ENCODE data around the gene ERICH2. TPM values are rescaled to one million over a fixed set of nuclear protein-coding genes. Genes with fewer than 3 reads are reported as not detected.
"Not testable (repeated sequence)": the region's sequence is repeated elsewhere in the genome, so short reads cannot be mapped to it uniquely, and the experiment has no call there.

ERICH2 gene, protein sequence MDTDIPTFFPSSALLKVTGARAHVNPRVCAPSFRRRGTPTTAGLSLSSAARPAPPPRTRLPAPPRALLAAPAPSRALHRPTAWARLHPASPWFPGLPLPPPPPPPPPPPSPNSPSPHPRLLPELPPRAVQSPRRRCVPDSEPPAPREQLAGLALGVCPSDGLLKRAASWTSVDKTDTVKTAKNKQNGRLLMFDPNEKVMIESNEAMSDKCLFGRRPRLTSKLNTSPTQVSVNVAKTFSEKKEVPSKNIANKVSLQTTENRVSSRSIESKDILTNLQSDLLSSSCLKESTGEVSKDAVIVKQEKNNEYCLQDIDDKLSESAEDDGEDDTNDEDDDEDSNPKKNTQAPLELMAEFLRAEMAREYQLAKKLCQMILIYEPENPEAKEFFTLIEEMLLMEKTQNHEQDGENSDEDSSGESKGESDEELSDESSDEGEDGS
- polyA plus RNA-seq: 1 to 10 TPM in 1 of 4 donors, under 1 TPM in 1, not detected in 2; 0.28 to 1.2 TPM
- long read RNA-seq, donor 1: 0 reads
- long read RNA-seq, donor 2: 0 reads
- long read RNA-seq, donor 3: 0 reads
- long read RNA-seq, donor 4: 0 reads
- long read RNA-seq, donor 5: 0 reads
- long read RNA-seq, donor 6: 0 reads
- long read RNA-seq, donor 7: 0 reads
- long read RNA-seq, donor 8: 0 reads
- long read RNA-seq, donor 9: 0 reads
- long read RNA-seq, donor 10: 0 reads

DNA sequence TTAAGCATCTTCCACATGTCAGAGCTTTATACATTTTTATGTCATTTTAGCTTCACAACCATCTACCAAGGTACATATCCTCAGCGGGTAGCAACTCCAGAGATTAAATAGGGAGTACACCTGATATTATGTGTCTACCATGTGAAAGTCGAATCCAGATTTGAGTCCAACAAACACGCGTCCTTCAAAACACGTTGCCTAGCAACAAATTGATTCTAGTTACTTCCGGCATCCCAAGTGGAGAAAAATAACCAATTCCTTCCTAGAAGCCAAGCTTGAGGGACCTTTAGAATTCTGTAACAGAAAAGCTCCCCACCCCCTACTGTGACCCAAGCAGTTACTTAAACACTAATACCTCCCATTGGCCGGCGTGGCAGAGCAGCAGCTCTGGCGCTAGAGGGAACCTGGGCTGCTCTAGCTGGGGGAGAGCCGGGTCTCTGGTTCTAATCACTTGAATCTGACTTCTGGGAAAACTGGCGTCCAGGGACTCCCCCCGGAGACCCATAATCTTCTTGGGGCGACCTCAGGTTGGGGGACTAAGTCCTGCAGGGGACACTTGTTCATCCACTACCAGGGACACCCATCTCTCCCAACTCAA lies at the start of gene ERICH2:
Gene ERICH2 (plus strand): TSS at position 371 of the 598 bp plus-strand sequence. CDS start 304 bp downstream, outside the sequence.
- WGBS, 3 donors: 2 to 4% (median 2%) methylated on average over 12 to 13 of the region's 13 CpGs

DNA sequence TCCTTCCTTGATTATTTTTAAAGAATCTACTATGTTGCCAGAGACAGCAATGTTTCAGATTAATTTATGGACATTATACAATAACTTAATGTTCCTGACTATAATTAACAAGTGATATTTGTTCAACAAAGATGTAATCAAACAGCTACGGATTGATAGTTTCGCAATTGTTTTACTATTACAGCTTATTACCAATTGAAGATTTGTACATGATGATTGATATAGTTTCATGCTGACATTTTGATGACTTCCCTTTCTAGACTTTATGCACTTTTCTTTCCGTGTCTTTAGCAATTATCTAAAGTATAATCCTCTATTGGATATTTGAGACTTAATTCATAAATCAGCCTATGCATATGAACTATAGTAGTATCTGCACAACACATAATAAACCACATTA lies 48.5 kb upstream of the ERICH2 start:
- no peak for DNase-seq
- WGBS, 3 donors: 56 to 69% (median 65%) methylated on average over 3 of the region's 3 CpGs
- Histone ChIP-seq H3K4me1 (ENCODE audit: control insufficient read depth in 3 of 3, insufficient read depth in 2 of 3, low read depth in 1 of 3, low read length in 2 of 3) (peaks cover 0 to 5% (median 0%) of the 10 kb centered on the region in 3 donors), H3K27ac (ENCODE audit: low read depth in 1 of 3, low read length in 2 of 3) (no peak overlapping the region), H3K4me3 (ENCODE audit: low read depth in 1 of 3, low read length in 3 of 3) (no peak overlapping the region), H3K36me3 (ENCODE audit: control insufficient read depth in 3 of 3, insufficient read depth in 2 of 3, low read depth in 1 of 3, low read length in 3 of 3) (no peaks in the 10 kb centered on the region), H3K27me3 (ENCODE audit: control insufficient read depth in 3 of 3, insufficient read depth in 3 of 3, low read length in 3 of 3) (peaks cover 0 to 15% (median 12%) of the 10 kb centered on the region in 3 donors), H3K9me3 (ENCODE audit: control insufficient read depth in 2 of 2, insufficient read depth in 1 of 2, low read depth in 1 of 2, low read length in 1 of 2) (peaks cover 0 to 2% of the 10 kb centered on the region in 2 donors)
- peak; percentile 55 for FAIRE-seq

More for the DNA sequence above, at the start of gene ERICH2:
- peak within 1 kb of the TSS; percentile 41 to 89 (median 76) for H3K27ac ChIP-seq (ENCODE audit: low read depth in 1 of 3, low read length in 2 of 3)
- no peaks in the 10 kb centered on the region for H3K9me3 ChIP-seq (ENCODE audit: control insufficient read depth in 2 of 2, insufficient read depth in 1 of 2, low read depth in 1 of 2, low read length in 1 of 2)
- H3K4me3 ChIP-seq (ENCODE audit: low read depth in 1 of 3, low read length in 3 of 3): peak within 1 kb of the TSS; percentile 45 to 80 (median 62)
- peak; percentile 75 to 88 for DNase-seq
- peaks cover 0 to 4% (median 0%) of the 10 kb centered on the region in 3 donors for H3K4me1 ChIP-seq (ENCODE audit: control insufficient read depth in 3 of 3, insufficient read depth in 2 of 3, low read depth in 1 of 3, low read length in 2 of 3)
- no peaks in the 10 kb centered on the region for H3K36me3 ChIP-seq (ENCODE audit: control insufficient read depth in 3 of 3, insufficient read depth in 2 of 3, low read depth in 1 of 3, low read length in 3 of 3)
- H3K27me3 ChIP-seq (ENCODE audit: control insufficient read depth in 3 of 3, insufficient read depth in 3 of 3, low read length in 3 of 3): peaks cover 0 to 5% (median 2%) of the 10 kb centered on the region in 3 donors
- no peak for FAIRE-seq

DNA sequence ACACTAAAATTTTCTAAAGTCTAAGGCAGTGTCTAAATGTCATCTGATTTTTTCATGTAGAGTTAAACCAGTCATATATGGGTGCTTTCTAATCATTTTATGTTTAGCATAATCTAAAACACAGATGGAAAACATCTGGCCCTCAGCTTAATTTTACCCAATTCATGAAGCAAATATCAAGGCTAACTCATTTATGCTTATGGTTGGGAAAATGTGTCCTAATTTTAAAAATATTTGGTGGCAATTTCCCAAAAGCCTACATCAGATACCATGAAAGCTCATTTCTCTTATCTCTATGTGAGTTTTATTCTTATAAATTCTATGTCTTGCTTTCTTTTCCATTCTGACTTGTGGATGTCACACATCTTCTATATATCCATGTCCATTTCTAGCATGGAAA lies 47.9 kb upstream of the ERICH2 start:
- Histone ChIP-seq H3K27me3 (ENCODE audit: control insufficient read depth in 3 of 3, insufficient read depth in 3 of 3, low read length in 3 of 3) (peaks cover 0 to 11% (median 8%) of the 10 kb centered on the region in 3 donors), H3K4me1 (ENCODE audit: control insufficient read depth in 3 of 3, insufficient read depth in 2 of 3, low read depth in 1 of 3, low read length in 2 of 3) (peaks cover 0 to 1% (median 0%) of the 10 kb centered on the region in 3 donors), H3K27ac (ENCODE audit: low read depth in 1 of 3, low read length in 2 of 3) (no peak overlapping the region), H3K9me3 (ENCODE audit: control insufficient read depth in 2 of 2, insufficient read depth in 1 of 2, low read depth in 1 of 2, low read length in 1 of 2) (peaks cover 0 to 2% of the 10 kb centered on the region in 2 donors), H3K4me3 (ENCODE audit: low read depth in 1 of 3, low read length in 3 of 3) (no peak overlapping the region), H3K36me3 (ENCODE audit: control insufficient read depth in 3 of 3, insufficient read depth in 2 of 3, low read depth in 1 of 3, low read length in 3 of 3) (no peaks in the 10 kb centered on the region)
- no peak for FAIRE-seq
- DNase-seq: no peak

DNA sequence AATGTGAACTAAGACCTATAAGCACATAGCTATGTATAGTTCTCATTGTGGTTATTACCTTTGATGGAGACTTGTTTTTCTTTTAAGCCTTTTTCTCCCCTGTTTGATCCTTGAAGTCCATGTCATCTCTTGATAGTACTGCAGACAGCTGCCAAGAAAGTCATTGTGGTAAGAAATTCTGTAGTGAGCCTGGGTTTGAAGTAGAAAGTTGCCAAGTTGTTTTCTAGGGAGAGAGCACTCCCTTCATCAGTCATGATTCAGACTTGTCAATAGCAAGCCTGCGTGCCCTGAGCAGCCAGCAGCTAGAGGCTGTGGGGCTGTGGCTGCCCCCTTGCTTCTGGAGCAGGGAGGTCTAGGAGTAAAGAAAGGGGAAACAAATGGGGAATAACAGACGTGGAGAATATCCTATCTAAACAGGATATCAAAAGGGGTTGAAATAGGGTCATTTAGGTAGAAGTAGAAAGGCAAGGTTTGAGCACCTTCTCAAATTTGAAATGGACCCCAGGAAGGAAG lies 46.7 kb upstream of the ERICH2 start:
- 73 to 78% (median 77%) methylated on average over 2 of the region's 2 CpGs for WGBS, 3 donors
- H3K9me3 ChIP-seq (ENCODE audit: control insufficient read depth in 2 of 2, insufficient read depth in 1 of 2, low read depth in 1 of 2, low read length in 1 of 2): no peaks in the 10 kb centered on the region
- no peak for FAIRE-seq

DNA sequence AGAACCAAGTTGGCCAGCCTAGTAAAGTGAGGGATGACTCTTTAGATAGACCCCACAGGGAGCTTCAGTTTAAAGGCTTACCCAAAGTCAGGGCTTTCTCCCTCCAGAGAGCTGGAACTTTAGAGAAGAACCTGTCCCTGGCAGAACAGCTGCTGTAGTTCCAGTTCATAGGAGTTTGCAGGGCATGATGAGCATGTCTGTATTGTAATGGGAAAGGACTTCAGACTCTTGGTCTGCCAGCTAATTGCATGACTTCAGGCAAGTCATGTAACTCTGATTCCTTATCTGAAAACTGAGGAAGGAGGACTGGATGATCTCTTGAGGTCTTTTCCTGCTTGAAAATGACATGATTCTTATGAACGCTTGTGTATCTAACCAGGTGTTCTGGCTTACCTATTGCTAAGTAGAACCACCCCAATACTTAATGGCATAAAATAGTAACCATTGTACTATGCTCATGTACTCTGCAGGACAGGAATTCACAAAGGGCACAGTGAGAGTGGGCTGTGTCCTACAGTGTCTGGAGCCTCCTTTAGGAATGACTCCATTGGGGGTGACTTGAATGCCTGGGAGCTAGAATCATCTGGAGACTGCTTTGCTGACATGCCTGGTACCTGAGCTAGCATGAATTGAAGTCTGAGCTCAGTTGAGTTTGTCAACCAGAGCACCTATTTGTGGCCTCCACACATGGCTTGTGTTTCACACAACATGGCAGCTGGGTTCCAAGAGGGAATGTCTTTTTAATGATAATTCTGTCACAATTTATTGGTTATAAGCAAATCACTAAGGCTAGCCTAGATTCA lies 36.2 kb upstream of the ERICH2 start:
- peak; percentile 76 to 88 for DNase-seq
- H3K9me3 ChIP-seq (ENCODE audit: control insufficient read depth in 2 of 2, insufficient read depth in 1 of 2, low read depth in 1 of 2, low read length in 1 of 2): no peaks in the 10 kb centered on the region
- no peak overlapping the region for H3K4me3 ChIP-seq (ENCODE audit: low read depth in 1 of 3, low read length in 3 of 3)
- peaks cover 0 to 11% (median 0%) of the 10 kb centered on the region in 3 donors for H3K4me1 ChIP-seq (ENCODE audit: control insufficient read depth in 3 of 3, insufficient read depth in 2 of 3, low read depth in 1 of 3, low read length in 2 of 3)
- no peaks in the 10 kb centered on the region for H3K27me3 ChIP-seq (ENCODE audit: control insufficient read depth in 3 of 3, insufficient read depth in 3 of 3, low read length in 3 of 3)
- H3K27ac ChIP-seq (ENCODE audit: low read depth in 1 of 3, low read length in 2 of 3): peak overlapping the region in 1 of 3 donors; percentile 75
- H3K36me3 ChIP-seq (ENCODE audit: control insufficient read depth in 3 of 3, insufficient read depth in 2 of 3, low read depth in 1 of 3, low read length in 3 of 3): peaks cover 0 to 4% (median 0%) of the 10 kb centered on the region in 3 donors
- 0% methylated on average over 1 of the region's 1 CpG for WGBS, 3 donors
- no peak for FAIRE-seq

More for the DNA sequence above, 46.7 kb upstream of the ERICH2 start:
- Histone ChIP-seq H3K27me3 (ENCODE audit: control insufficient read depth in 3 of 3, insufficient read depth in 3 of 3, low read length in 3 of 3) (peaks cover 0 to 4% (median 0%) of the 10 kb centered on the region in 3 donors), H3K4me1 (ENCODE audit: control insufficient read depth in 3 of 3, insufficient read depth in 2 of 3, low read depth in 1 of 3, low read length in 2 of 3) (no peaks in the 10 kb centered on the region), H3K36me3 (ENCODE audit: control insufficient read depth in 3 of 3, insufficient read depth in 2 of 3, low read depth in 1 of 3, low read length in 3 of 3) (no peaks in the 10 kb centered on the region), H3K4me3 (ENCODE audit: low read depth in 1 of 3, low read length in 3 of 3) (no peak overlapping the region), H3K27ac (ENCODE audit: low read depth in 1 of 3, low read length in 2 of 3) (no peak overlapping the region)
- DNase-seq: no peak

DNA sequence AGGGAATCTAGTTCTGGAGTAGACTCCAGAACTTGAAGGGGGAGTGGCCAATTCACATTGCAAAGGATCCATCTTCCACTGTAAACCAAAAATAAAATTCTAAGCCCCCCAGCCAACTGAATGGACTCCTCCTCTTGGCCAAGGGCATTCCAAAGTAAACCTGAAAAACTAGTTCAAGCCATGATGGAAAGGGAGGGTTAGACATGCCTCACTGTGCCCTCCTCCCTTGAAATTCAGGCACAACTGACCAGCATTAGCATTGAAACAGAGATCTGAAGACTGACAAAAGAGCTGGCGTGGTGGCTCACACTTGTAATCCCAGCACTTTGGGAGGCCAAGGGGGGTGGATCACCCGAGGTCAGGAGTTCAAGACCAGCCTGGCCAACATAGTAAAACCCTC lies 35.6 kb upstream of the ERICH2 start:
- peak overlapping the region in 1 of 3 donors; percentile 75 for H3K27ac ChIP-seq (ENCODE audit: low read depth in 1 of 3, low read length in 2 of 3)
- not testable (repeated sequence) for FAIRE-seq

DNA sequence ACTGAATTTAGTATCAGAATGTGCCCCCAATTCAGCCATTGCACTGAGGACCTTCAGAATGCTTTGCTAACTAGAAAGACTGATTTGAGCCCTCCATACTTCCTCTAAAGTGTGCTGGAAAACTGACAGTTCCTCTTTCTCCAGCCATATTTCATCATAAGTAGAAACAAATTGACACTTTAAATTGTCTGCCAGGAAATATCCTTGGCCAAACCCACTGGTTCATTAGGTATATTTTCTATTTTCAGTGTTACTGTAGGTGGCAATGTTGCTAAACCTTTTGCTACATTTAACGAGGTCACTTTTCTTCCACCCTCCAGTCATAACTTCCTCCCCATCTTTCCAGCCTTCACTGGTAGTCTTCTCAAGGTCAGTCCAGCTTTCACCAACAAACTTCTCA lies 33.5 kb upstream of the ERICH2 start:
- H3K27ac ChIP-seq (ENCODE audit: low read depth in 1 of 3, low read length in 2 of 3): no peak overlapping the region
- DNase-seq (no peak), FAIRE-seq (no peak)
- H3K27me3 ChIP-seq (ENCODE audit: control insufficient read depth in 3 of 3, insufficient read depth in 3 of 3, low read length in 3 of 3): no peaks in the 10 kb centered on the region
- H3K36me3 ChIP-seq (ENCODE audit: control insufficient read depth in 3 of 3, insufficient read depth in 2 of 3, low read depth in 1 of 3, low read length in 3 of 3): no peaks in the 10 kb centered on the region
- H3K4me3 ChIP-seq (ENCODE audit: low read depth in 1 of 3, low read length in 3 of 3): no peak overlapping the region
- no peaks in the 10 kb centered on the region for H3K9me3 ChIP-seq (ENCODE audit: control insufficient read depth in 2 of 2, insufficient read depth in 1 of 2, low read depth in 1 of 2, low read length in 1 of 2)
- H3K4me1 ChIP-seq (ENCODE audit: control insufficient read depth in 3 of 3, insufficient read depth in 2 of 3, low read depth in 1 of 3, low read length in 2 of 3): peaks cover 0 to 17% (median 0%) of the 10 kb centered on the region in 3 donors
- WGBS, 3 donors: 50 to 70% (median 53%) methylated on average over 1 of the region's 1 CpG

More for the DNA sequence above, 35.6 kb upstream of the ERICH2 start:
- H3K9me3 ChIP-seq (ENCODE audit: control insufficient read depth in 2 of 2, insufficient read depth in 1 of 2, low read depth in 1 of 2, low read length in 1 of 2); H3K27me3 ChIP-seq (ENCODE audit: control insufficient read depth in 3 of 3, insufficient read depth in 3 of 3, low read length in 3 of 3); H3K36me3 ChIP-seq (ENCODE audit: control insufficient read depth in 3 of 3, insufficient read depth in 2 of 3, low read depth in 1 of 3, low read length in 3 of 3); H3K4me3 ChIP-seq (ENCODE audit: low read depth in 1 of 3, low read length in 3 of 3); DNase-seq: not testable (repeated sequence)
- H3K4me1 ChIP-seq (ENCODE audit: control insufficient read depth in 3 of 3, insufficient read depth in 2 of 3, low read depth in 1 of 3, low read length in 2 of 3): peaks cover 0 to 14% (median 0%) of the 10 kb centered on the region in 3 donors
- 81 to 89% (median 83%) methylated on average over 2 of the region's 2 CpGs for WGBS, 3 donors

Measured in small intestine (tissue), 16 donors.